T47D (cell line): ENCODE data around the gene COX10.

Source experiments
- DNase-seq, 2 experiments: peaks; one replicate each; pipeline versions ENCODE4 v3.0.0 to v3.0.0-alpha.2; 2011 to 2012; ENCODE audit warnings: low read depth in 1 of 2, low spot score in 1 of 2
- JUND ChIP-seq: IDR thresholded peaks from 2 replicates; pipeline ENCODE4 v1.6.1; 2012; ENCODE audit warnings: low read depth
- in situ Hi-C: cut with HindIII; loops from 2 replicates; pipeline ENCODE4 v1.10.0; 2016; ENCODE audit warnings: low sequenced_read_pairs, low pct_unique_long_range_greater_than_20kb

The COX10 gene

GRCh38 chr17:14051692-14052091, 17.6 kb upstream of the COX10 start:
- TF ChIP-seq JUND = no peak
- in situ Hi-C loops = no loop called here
- no peak for DNase-seq

GRCh38 chr17:14052886-14053615, 16.3 kb upstream of the COX10 start:
- no peak for TF ChIP-seq JUND
- DNase-seq = peak in 1 of 2 experiments; percentile 89
- in situ Hi-C loops = no loop called here

GRCh38 chr17:14057591-14057990, 11.7 kb upstream of the COX10 start:
- in situ Hi-C loops = no loop called here
- TF ChIP-seq JUND = no peak
- no peak for DNase-seq

- in situ Hi-C loops = no loop called here
These were observed 11.3 kb upstream of the COX10 start for GRCh38 chr17:14058051-14058450.

GRCh38 chr17:14060706-14061105, 8.6 kb upstream of the COX10 start:
- in situ Hi-C loops = no loop called here
- TF ChIP-seq JUND = no peak
- no peak for DNase-seq

More at GRCh38 chr17:14058051-14058450, 11.3 kb upstream of the COX10 start:
- DNase-seq = no peak
- no peak for TF ChIP-seq JUND

- no peak for TF ChIP-seq JUND
- peak; percentile 23 to 74 for DNase-seq
- in situ Hi-C loops = no loop called here
These were observed 7.4 kb upstream of the COX10 start for GRCh38 chr17:14061666-14062560.

- DNase-seq = no peak
- in situ Hi-C loops = no loop called here
- no peak for TF ChIP-seq JUND
These were observed 2.0 kb upstream of the COX10 start for GRCh38 chr17:14067347-14067746.

- DNase-seq = no peak
- in situ Hi-C loops = no loop called here
- no peak for TF ChIP-seq JUND
These were observed 608 bp upstream of the COX10 start for GRCh38 chr17:14068542-14069250.

GRCh38 chr17:14070344-14070984, 1.2 kb downstream of the COX10 start:
- no peak for TF ChIP-seq JUND
- DNase-seq = no peak
- in situ Hi-C loops = no loop called here

- in situ Hi-C loops = no loop called here
- no peak for TF ChIP-seq JUND
- DNase-seq = no peak
These were observed 3.6 kb downstream of the COX10 start for GRCh38 chr17:14072881-14073280.

- no peak for DNase-seq
- no peak for TF ChIP-seq JUND
- in situ Hi-C loops = no loop called here
These were observed 8.7 kb downstream of the COX10 start for GRCh38 chr17:14078027-14078426.

GRCh38 chr17:14080847-14081251, 11.5 kb downstream of the COX10 start:
- no peak for DNase-seq
- TF ChIP-seq JUND = no peak
- in situ Hi-C loops = no loop called here

GRCh38 chr17:14082848-14083247, 13.5 kb downstream of the COX10 start:
- DNase-seq = no peak
- in situ Hi-C loops = no loop called here
- TF ChIP-seq JUND = no peak
